ENCODE results near the gene PAK5. TPM values are rescaled to one million over a fixed set of nuclear protein-coding genes. Genes with fewer than 3 reads are reported as not detected.

PAK5 gene
- total and polyA plus RNA-seq, 10 donors = not detected

DNA sequence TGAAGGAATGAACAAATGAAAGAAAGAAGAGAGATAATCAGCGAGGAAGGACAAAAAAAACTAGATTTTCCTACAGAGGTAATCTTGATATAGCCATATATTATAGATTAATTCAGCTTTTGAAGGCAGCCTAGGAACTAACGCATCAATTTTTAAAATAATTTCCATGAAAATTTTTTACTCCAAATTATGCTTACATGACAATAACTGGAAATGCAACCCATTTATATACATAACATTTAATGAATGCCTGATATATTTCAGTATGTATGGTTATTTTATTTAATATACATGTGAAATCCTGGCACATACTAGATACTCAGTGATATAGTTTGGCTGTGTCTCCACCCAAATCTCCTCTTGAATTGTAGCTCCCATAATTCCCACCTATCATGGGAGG lies 166.8 kb downstream of the PAK5 start:
- no peak overlapping the region for H3K4me3 ChIP-seq
- TF ChIP-seq, protein P1, sequence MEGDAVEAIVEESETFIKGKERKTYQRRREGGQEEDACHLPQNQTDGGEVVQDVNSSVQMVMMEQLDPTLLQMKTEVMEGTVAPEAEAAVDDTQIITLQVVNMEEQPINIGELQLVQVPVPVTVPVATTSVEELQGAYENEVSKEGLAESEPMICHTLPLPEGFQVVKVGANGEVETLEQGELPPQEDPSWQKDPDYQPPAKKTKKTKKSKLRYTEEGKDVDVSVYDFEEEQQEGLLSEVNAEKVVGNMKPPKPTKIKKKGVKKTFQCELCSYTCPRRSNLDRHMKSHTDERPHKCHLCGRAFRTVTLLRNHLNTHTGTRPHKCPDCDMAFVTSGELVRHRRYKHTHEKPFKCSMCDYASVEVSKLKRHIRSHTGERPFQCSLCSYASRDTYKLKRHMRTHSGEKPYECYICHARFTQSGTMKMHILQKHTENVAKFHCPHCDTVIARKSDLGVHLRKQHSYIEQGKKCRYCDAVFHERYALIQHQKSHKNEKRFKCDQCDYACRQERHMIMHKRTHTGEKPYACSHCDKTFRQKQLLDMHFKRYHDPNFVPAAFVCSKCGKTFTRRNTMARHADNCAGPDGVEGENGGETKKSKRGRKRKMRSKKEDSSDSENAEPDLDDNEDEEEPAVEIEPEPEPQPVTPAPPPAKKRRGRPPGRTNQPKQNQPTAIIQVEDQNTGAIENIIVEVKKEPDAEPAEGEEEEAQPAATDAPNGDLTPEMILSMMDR (IDR thresholded peaks at IDR 0.05 in 8 of 11, conservative IDR thresholded peaks at IDR 0.05 in 3 of 11) = no peak
- TF ChIP-seq POLR2AphosphoS5 (IDR thresholded peaks at IDR 0.05) (no peak), POLR2A (IDR thresholded peaks at IDR 0.05) (no peak)
- H3K9me3 ChIP-seq = peaks cover 0 to 4% (median 0%) of the 10 kb centered on the region in 8 donors
- no peak overlapping the region for H3K27ac ChIP-seq
- no peaks in the 10 kb centered on the region for H3K36me3 ChIP-seq
- H3K27me3 ChIP-seq (replicated peaks in 1 of 7) = no peaks in the 10 kb centered on the region
- intact Hi-C loops (cut with DNase I; ENCODE audit: low total_unique reads) = no loop called here
- WGBS, 5 donors = 73 to 92% (median 78%) methylated on average over 2 of the region's 2 CpGs
- DNase-seq = no peak
- H3K4me1 ChIP-seq = no peaks in the 10 kb centered on the region

DNA sequence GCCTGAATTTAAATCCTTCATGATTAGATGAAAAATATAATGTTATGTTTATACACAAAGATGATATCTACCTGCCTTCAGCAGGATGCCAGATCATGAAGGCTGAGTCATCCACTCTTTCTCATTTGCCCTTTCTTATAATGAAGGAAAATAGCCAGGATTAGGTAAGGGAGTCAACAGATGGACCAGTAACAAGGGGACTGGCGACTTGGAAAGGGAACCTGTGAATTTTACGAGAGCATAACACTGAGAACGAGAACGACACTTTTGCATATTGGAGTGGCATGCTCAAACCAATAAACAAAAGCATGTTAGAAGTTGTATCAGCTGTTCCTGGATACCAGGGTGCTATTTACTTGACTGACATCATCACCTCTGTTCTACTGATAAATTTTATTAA lies 170.5 kb downstream of the PAK5 start:
- 62 to 73% (median 69%) methylated on average over 4 of the region's 4 CpGs for WGBS, 5 donors
- TF ChIP-seq POLR2AphosphoS5 (IDR thresholded peaks at IDR 0.05) = no peak
- TF ChIP-seq, protein P1 (IDR thresholded peaks at IDR 0.05 in 8 of 11, conservative IDR thresholded peaks at IDR 0.05 in 3 of 11) = no peak
- no peak for TF ChIP-seq POLR2A (IDR thresholded peaks at IDR 0.05)
- H3K27me3 ChIP-seq (replicated peaks in 1 of 7) = no peaks in the 10 kb centered on the region
- no peak overlapping the region for H3K27ac ChIP-seq
- no peak overlapping the region for H3K4me3 ChIP-seq
- no peaks in the 10 kb centered on the region for H3K36me3 ChIP-seq
- H3K9me3 ChIP-seq = no peaks in the 10 kb centered on the region
- intact Hi-C loops (cut with DNase I; ENCODE audit: low total_unique reads) = no loop called here
- H3K4me1 ChIP-seq = no peaks in the 10 kb centered on the region
- no peak for DNase-seq

DNA sequence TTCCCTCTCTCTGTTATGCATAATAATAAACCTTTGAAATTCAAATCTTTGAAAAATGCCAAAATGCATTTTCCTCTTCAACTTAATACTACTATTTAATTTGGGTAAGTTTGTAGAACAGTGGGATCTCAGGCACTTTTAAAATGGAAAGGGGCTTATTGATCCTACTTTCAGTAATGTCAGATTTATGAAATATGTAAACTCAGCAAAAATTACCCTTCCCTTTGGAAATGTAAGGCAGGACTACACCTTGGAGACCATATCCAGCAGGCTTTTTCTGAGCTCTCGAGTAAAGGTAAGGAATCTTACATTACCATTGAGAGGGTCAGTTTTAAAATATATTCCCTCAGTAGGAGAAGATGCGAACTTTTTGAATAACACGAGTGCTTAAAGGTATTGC lies 175.5 kb downstream of the PAK5 start:
- Histone ChIP-seq H3K36me3 (no peaks in the 10 kb centered on the region), H3K9me3 (no peaks in the 10 kb centered on the region), H3K4me1 (no peaks in the 10 kb centered on the region), H3K27ac (no peak overlapping the region), H3K4me3 (no peak overlapping the region), H3K27me3 (replicated peaks in 1 of 7) (no peaks in the 10 kb centered on the region)
- intact Hi-C loops (cut with DNase I; ENCODE audit: low total_unique reads) = no loop called here
- TF ChIP-seq POLR2AphosphoS5 (IDR thresholded peaks at IDR 0.05) = no peak
- TF ChIP-seq, protein P1 (IDR thresholded peaks at IDR 0.05 in 8 of 11, conservative IDR thresholded peaks at IDR 0.05 in 3 of 11) = no peak
- TF ChIP-seq POLR2A (IDR thresholded peaks at IDR 0.05) = no peak
- DNase-seq = no peak
- 77 to 87% (median 81%) methylated on average over 3 of the region's 3 CpGs for WGBS, 5 donors

DNA sequence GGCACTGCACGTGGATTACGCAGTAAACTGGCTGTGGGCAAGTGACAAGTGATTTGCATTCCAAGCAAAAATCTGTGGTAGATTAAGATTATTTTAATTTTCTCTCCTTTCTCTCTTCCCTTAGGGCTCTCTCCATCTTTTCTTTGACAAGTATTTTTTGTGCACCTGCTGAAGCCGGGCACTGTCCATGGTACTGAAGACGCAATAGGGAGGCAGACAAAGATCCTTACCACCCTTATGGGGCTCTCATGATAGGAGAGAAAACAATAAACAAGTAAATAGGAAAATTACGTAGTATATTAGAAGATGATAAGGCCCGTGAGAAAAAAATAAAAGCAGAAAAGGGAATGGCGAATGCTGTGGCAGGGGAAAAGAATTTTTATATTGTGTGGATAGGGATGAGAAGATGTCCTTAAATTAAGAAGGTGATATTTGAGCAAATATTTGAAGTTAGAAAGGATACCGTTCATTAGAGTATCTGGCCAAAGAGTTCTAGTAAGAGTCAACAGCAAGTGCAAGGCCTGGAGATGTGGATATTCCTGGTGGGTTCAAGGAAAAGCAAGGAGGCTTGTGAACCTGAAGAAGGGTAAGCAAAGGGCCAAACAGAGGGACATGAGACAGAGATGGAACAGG lies 178.5 kb downstream of the PAK5 start:
- intact Hi-C loops (cut with DNase I; ENCODE audit: low total_unique reads) = no loop called here
- no peak for DNase-seq
- H3K36me3 ChIP-seq = no peaks in the 10 kb centered on the region
- TF ChIP-seq POLR2A (IDR thresholded peaks at IDR 0.05) = no peak
- no peak for TF ChIP-seq POLR2AphosphoS5 (IDR thresholded peaks at IDR 0.05)
- TF ChIP-seq, protein P1 (IDR thresholded peaks at IDR 0.05 in 8 of 11, conservative IDR thresholded peaks at IDR 0.05 in 3 of 11) = no peak
- H3K4me1 ChIP-seq = no peaks in the 10 kb centered on the region
- no peaks in the 10 kb centered on the region for H3K27me3 ChIP-seq (replicated peaks in 1 of 7)
- H3K9me3 ChIP-seq = no peaks in the 10 kb centered on the region
- H3K27ac ChIP-seq = no peak overlapping the region
- no peak overlapping the region for H3K4me3 ChIP-seq
- 40 to 52% (median 46%) methylated on average over 8 of the region's 8 CpGs for WGBS, 5 donors

All from spleen (tissue), 11 donors.